Measurements from ENCODE around the gene NLRC5.

GRCh38 chr16:57036315-57036714, 47.0 kb downstream of the NLRC5 start:
- TF ChIP-seq CTCF (IDR thresholded peaks at IDR 0.05) (no peak), POLR2A (IDR thresholded peaks at IDR 0.05) (no peak)
